ENCODE data around the gene CCDC187. TPM values are rescaled to one million over a fixed set of nuclear protein-coding genes. Genes with fewer than 3 reads are reported as not detected.

The CCDC187 gene
- total RNA-seq, 1 donor from 2014 or later, result not detected

GRCh38 chr9:136283291-136284235, 20.3 kb downstream of the CCDC187 start:
- peak; percentile 54 for DNase-seq (ENCODE audit: low read depth)

- no peak for DNase-seq (ENCODE audit: low read depth)
Observed at GRCh38 chr9:136282272-136282861, 21.5 kb downstream of the CCDC187 start.

- DNase-seq (ENCODE audit: low read depth), result no peak
Observed at GRCh38 chr9:136281421-136282271, 22.2 kb downstream of the CCDC187 start.

DNA sequence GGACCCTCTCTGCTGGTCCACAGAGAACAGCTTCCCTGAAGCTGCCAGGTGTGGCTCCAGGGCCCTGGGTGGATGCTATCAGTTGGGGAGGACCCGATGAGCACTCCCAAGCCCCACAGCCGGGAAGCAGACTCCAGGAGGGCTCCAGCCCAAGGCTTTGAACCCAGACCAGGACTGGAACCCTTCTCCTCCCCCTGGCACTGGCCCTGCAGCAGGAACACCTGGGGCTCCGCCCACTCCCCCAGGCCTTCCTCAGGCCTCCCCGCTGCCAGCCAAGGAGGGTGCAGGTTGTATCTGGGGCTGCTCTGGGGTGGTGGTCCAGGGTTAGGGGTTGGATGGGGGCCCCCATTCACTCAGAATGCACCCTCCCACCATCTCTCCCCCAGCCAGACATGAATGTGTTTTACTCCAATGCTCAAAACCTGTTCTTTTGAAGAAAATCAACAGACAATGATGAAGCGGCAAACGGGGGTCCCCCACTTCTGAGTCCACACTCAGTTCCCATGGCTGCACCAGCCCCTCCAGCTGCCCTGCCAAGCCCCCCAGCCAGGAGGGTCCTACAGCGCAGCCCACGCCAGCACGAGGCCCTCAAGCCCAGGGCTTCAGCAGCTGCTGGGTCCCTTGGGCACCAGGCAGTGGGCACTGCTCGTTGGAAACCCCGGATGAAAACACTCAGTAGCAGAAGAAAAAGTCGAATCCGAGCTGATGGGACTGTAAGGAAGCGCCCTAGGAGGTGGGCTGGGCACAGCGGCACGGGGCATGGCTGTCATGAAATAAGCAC, 23.2 kb downstream of the CCDC187 start:
- no peak for DNase-seq (ENCODE audit: low read depth)

DNA sequence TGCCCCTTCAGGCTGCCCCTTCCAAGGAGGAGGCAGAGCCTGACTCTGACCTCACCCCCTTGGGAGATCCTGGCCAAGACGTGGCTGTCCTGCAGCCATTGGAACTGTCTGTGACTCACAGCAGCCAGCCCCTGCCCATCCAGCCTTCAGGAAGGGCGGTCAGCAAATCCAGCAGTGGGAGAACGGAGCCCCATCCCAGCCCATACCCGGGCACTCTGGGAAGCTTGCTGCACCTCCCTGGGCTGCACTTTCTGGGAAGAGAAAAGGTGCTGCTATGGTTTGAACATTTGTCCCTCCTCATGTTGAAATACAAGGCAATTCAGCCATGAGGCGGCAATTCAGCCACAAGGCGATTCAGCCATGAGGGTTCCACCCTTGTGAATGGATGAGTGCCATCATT, 24.4 kb downstream of the CCDC187 start:
- DNase-seq (ENCODE audit: low read depth), result no peak

DNA sequence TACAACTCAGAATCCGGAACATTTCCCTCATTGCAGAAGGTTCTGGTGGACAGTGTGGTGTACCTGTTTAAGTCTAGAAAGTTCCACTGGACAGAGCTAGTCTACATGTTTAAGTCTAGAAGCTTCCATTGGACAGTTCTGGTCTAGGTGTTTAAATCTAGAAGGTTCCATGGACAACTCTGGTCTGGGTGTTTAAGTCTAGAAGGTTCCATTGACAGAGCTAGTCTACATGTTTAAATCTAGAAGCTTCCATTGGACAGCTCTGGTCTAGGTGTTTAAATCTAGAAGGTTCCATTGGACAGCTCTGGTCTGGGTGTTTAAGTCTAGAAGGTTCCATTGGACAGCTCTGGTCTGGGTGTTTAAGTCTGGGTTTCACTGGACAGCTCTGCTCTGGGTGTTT, 25.0 kb downstream of the CCDC187 start:
- no peak for DNase-seq (ENCODE audit: low read depth)

- no peak for DNase-seq (ENCODE audit: low read depth)
Observed at GRCh38 chr9:136278221-136278620, 25.7 kb downstream of the CCDC187 start.

DNA sequence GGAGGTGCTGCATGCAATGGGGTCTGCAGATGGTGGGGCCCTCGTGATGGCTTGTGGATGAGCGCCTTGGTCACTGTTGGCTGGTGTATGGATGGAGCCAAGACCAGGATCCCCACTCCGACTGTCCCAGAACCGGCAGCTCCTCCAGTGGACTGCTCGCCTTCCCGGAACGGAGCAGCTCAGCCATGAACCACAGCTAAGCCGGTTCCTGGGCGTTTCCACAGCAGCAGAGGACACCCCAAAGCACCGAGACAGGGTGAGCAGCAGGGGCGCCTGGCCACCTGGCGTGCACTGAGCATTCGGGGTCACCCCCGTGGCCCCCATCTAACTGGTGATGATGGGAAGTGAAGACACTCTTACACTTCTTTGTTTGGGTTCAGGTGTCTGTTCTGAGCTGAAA, 26.1 kb downstream of the CCDC187 start:
- DNase-seq (ENCODE audit: low read depth), result no peak

GRCh38 chr9:136276716-136277115, 27.2 kb downstream of the CCDC187 start:
- DNase-seq (ENCODE audit: low read depth), result no peak

- no peak for DNase-seq (ENCODE audit: low read depth)
Observed at GRCh38 chr9:136275655-136276429, 28.1 kb downstream of the CCDC187 start.

DNA sequence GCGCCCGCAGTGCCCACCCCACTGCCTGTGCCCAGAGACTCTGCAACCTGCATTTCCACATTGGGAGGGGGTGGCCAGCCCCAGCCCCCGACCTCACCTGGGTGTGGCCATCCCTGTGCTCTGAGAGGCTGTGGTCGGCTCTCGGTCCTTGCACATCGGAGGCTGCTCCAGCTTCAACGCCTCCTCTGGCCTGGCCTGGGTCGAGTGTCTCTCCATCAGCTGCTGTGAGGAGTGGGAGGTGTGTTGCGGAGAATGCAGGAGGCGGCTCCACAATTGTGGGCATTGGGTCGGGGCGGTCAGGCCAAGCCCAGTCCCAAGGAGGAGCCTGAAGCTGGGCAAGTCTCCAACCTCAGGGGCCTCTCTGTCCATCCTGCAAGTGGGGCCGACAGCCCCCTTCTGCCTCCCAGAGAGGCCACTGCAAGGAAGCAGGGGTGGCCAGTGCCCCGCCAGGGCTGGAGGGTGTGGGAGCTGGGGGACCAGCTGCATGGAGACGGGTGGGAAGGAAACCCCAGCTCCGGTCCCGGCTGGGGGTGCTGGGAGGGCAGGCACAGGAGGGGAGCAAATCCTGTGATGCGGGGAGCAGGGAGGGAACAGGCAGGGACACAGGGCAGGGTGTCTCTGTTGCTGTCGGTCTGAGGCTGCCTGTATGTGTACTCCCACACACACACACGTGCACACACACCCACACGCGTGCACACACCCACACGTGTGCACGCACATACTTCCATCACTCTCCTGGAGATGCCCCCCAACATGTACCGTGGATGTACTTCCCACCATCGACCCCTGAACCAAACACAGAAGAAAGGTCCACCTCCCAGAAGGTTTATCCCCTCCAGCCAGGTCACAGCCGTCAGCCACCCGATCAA, 28.9 kb downstream of the CCDC187 start:
- DNase-seq (ENCODE audit: low read depth), result no peak

- DNase-seq (ENCODE audit: low read depth), result no peak
Observed at GRCh38 chr9:136273921-136274785, 29.7 kb downstream of the CCDC187 start.

GRCh38 chr9:136273244-136273865, 30.5 kb downstream of the CCDC187 start:
- no peak for DNase-seq (ENCODE audit: low read depth)

GRCh38 chr9:136270173-136270705, 33.7 kb downstream of the CCDC187 start:
- no peak for DNase-seq (ENCODE audit: low read depth)

DNA sequence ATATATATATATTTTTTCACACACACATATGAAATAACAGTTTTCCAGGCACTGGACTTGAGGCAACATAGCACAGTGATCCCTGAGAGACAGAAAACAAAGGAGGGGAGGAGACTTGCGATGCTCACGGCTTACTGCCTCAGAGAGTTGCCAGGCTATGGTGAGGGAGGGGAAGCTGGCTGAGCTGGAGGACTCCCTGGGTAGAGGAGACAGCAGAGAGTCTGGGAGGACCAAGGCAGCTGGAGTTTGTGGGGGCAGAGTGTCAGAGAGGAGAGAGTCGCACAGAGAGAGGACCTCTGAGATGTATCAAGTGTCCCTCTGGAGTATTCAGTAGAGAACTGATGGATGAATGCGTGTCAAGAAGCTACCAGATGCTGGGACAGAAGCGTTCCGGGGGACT, 35.2 kb downstream of the CCDC187 start:
- DNase-seq (ENCODE audit: low read depth), result no peak

DNA sequence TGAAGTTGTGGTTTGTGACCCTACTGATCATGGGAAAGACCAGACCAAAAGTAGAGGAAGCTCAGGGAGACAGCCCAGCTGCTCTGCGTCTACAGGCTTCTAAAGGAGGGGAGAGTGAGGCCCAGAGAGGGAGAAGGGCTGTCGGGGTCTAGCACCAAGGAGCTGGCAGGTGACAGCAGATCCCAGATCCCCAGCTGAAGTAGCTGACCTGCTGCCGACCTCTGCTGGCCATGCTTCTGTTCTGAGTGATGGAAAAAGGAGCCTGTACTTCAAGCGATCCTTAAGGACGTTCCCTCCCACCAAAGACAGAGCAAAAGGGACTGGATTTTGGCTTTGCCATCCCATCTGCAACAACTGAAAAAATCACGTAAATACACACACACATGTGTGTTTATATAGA, 35.6 kb downstream of the CCDC187 start:
- DNase-seq (ENCODE audit: low read depth), result no peak

DNA sequence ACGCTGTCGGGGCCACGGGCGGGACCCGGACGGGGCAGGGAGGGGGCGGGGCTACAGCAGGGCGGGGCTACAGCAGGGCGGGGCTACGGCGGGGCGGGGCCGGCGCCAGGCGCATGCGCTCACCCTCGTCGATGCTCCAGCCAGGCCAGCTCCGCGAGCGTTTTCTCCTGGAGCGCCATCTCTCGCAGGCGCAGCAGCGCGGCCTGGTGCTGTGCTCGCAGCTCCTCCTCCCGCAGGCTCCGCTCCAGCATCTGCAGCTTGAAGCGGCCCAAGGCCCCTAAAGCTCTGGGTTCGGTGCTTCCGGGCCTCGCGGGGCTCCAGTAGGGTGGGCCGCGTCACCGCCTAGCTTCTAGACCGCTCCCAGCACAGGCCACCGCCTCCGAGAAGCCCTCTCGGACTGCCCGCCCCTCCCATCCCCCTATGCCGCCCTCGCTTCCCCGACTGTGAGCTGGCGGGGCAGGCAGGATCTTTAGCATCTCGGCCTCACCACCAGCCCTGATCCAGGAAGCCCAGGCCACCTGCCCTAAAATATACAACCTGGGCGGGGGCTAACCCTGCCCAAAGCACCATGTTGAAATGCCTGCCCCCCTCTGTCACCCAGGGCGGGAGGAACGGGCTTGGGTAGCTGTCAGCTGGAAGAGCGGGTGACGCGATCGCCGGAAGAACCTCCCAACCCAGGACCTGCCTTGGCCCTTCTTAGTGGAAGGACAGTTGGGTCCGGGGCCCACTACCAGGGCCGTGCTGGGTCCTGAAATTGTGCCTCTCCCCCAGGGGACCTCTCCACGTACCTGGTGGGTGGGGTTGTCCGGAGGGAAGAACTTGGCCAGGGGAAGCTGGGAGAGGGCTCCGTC, 36.4 kb downstream of the CCDC187 start:
- DNase-seq (ENCODE audit: low read depth), result peak; percentile 40
